Stimulated activated CD4-positive, alpha-beta T cell treated with anti-CD3 and anti-CD28 coated beads, Interleukin-1b, Interleukin-23, amount 100 ng/mL, for 24 hours (primary cell): ENCODE results near the gene ALK.

Experiments used
- DNase-seq, 4 experiments: peaks; one replicate each; pipeline ENCODE4 v3.0.0-alpha.2; 2020; ENCODE audit warnings: low read depth in 4 of 4, low spot score in 1 of 4

Gene ALK

DNA sequence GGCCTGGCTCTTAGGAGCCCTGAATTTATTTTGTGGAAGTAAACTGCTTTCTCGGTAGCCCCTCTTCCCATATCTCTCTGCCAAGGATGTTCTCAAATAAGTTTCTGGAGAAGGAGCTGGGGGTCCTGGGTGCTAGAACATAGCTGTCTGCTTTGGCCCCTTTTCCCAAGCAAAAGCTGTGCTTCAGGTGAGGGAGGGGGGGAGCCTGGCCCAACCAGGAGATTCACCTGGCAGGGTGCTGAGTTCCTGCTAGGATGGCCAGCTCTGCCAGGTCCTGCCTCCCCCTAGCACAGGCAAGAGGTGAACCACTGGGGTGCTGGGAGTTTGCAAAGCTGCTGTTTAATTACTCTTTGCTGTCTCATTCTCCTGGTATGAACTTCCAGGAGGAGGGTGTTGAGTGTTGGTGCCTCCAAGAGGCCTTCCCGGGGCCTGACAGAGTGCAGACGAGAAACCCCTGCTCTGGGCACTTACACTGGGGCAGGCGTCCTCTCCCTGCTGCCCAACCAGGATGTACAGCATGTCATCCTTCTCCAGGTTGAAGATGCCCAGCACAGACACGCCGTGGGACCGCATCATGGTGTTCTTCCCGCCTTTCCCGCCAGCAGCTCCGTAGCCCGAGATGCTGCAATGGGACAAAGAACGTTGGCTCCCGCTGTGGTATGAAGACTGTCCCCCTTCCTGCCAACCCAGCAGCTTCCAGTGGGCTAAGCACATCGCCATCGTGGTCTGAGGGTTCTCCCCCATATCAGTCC is 682.0 kb downstream of the ALK start:
- DNase-seq, result no peak

DNA sequence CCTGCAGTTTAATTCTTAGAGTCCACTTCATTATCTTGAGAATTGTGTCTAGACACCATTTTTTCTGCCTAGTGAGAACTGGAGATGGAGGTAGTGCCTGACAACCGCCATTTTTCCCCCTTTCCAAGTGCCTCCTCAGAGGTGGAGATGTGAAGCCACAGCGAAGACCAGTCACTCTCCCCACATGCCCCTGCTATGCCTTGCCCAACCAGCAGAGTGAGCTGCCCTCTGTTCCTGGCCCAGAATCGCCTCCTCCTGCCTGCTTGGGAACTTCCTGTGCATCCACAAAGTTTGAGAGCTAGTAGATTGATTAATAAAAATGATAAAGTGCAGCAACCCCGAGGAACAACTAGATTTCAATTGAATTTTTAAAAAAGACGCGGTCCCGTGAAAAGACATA is 682.9 kb downstream of the ALK start:
- no peak for DNase-seq

DNA sequence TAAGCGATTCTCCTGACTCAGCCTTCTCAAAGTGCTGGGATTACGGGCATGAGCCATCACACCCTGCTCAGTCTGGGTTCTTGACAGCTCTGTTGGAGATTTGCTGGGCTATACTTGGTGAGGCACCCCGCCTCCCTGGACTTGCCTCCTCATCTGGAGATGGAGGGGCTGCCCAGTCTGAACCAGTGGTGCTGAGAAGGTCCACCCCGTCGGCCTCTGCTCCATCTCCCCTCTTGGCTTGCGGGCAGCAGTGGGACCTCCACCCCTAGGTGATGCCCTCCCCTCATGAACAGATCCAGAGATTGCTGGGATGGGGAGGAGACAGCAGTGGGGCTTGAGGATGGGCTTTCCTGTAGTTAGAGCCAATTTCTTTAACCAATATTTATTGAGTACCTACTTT is 685.3 kb downstream of the ALK start:
- DNase-seq, result no peak

- DNase-seq, result no peak
Measured at GRCh38 chr2:29235411-29235810, 686.0 kb downstream of the ALK start.

GRCh38 chr2:29233428-29233827 is 688.0 kb downstream of the ALK start:
- no peak for DNase-seq

DNA sequence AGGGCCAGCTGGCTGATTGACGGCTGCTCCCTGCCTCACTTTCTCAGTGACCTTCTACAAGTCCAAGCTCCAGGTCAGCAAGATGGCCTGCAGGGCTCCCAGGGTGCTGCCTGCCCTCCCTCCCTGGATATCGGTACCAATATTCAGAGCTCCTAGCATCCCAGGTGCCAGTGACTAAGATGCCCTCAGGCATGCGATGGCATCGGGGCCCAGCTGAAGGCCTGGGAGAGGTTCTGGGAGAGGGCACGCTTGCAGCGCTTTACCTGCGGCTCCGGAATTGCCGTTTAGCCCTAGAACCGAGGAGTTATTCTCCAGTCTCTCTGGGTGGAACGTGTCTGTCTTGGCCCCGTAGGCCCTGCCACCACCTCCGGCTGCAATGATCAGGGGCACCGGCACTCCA is 689.3 kb downstream of the ALK start:
- no peak for DNase-seq

DNA sequence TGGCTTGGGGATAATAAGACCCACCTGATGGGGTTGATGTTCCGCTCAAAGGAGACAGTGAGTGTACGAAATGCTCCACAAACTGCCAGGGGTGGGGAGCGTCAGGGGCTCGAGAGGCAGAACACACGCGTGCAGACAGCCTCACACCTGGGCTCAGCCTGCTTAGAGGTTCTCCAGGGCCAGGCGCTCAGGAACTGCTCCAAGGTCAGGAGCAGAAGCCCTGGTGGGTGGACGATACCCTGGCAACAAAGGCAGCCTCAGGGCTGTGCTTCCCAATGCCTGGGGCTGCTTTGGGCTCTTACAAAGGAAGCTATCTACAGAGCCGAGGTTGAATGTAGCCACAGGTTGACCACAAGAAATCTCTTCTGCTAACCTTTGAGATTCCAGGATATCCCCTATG is 691.7 kb downstream of the ALK start:
- no peak for DNase-seq

GRCh38 chr2:29228947-29229346 is 692.4 kb downstream of the ALK start:
- DNase-seq, result no peak

DNA sequence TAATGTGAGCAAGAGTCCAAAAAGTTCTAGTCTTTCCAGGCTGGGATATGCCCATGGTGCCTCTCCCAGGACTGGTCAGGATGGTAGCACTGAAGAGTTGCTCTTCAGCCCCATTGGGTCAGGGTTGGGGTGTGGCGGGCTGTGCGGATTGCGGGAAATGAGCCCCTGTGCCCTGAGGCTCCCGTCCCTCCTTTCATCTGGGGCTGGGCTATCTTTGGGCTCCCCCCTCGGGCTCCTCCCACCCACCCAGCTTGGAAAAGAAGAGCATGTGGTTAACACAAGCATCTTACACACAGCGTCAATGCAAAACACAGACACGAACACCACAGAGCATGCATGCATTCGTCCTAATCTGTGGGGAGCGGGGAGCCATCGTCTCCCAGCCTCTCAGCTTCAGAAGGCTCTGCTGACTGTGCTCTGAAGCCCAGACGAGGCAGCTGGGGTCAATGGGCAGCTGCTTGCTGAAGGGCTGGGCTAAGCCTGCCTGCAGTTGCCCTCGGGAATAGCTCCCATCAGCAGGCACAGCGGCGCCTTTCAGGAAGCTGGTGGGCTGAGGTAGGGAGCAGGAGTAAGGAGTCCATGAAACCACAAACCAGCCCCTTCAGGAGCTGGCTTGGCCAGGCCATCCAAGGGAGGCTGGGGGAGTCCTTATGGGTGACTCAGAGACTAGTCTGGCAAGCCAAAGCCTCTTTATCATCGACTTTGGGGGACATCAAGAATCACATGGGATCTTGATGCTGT is 693.3 kb downstream of the ALK start:
- no peak for DNase-seq

GRCh38 chr2:29226808-29227207 is 694.6 kb downstream of the ALK start:
- DNase-seq, result no peak

- no peak for DNase-seq
Measured at GRCh38 chr2:29226375-29226774, 695.0 kb downstream of the ALK start.

- no peak for DNase-seq
Measured at GRCh38 chr2:29225814-29226213, 695.6 kb downstream of the ALK start.

DNA sequence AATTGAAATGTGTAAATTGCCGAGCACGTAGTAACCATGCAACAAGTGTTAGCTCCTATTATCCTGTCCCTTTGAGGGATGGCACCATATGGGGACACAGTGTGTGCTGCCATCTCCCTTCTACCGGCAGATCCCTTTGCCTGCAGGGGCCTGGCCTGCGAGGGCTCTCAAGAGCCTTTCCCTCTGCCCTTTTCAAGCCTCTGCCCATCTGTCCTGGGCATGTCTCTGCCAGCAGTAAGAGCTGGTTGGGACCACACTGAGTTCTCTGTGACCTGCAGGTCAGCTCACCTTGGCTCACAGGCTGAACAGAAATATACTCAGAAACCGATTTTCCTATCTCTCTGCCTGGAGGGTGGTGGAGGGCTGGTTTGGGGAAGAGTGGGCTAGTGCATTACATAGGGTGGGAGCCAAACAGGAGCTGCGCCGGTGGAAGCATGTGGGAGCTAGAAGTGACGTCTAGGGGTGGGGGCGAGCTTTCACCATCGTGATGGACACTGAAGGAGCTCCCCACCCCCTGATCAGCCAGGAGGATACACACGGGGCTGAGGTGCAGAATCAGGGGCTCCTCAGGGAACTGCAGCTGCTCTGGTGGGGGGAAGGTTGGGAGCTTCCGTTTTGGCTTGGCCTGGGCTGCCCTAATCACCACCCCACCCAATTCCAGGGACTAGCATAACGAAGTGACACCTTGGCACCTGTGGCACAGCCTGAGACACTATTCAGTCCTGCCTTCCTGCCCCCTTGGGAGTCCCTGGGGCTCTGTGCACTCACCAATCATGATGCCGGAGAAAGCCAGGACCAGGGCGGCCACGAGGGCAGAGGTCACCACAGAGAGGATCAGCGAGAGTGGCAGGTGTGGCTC is 696.5 kb downstream of the ALK start:
- DNase-seq, result no peak

GRCh38 chr2:29223851-29224692 is 697.3 kb downstream of the ALK start:
- DNase-seq, result no peak

GRCh38 chr2:29223257-29223656 is 698.1 kb downstream of the ALK start:
- DNase-seq, result no peak

DNA sequence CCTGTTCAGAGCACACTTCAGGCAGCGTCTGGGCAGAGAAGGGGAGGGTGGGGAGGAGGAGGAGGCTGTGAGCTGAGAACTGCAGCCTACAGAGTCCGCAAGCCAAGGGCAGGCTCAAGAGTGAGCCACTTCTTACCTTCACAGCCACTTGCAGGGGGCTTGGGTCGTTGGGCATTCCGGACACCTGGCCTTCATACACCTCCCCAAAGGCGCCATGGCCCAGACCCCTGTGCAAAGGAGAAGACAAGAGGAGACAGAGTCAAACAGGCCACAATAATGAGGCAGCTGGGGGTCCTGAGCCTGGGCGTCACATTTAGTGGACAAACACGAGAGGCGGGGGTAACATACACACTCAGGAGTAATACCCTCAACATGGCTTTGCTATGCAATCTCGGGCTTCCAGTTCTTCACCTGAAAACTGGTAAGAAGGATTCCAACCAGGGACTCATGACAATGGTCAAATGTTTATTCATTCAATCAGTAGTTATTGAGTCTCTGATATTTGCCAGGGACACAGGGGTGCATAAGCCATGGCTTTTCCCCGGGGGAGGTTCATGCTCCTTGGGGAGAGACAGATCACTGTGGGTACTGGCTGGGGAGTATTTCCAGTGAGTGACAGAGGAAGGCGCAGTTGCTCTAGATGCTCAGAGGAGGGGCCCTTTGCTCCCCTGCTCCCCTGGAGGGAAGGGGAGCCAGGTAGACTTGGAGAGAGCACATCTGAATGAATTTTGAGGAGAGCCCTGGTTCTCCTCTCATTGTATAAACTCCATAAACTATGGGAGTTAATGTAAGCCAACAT is 698.8 kb downstream of the ALK start:
- DNase-seq, result no peak

- no peak for DNase-seq
Measured at GRCh38 chr2:29220506-29221270, 700.7 kb downstream of the ALK start.

DNA sequence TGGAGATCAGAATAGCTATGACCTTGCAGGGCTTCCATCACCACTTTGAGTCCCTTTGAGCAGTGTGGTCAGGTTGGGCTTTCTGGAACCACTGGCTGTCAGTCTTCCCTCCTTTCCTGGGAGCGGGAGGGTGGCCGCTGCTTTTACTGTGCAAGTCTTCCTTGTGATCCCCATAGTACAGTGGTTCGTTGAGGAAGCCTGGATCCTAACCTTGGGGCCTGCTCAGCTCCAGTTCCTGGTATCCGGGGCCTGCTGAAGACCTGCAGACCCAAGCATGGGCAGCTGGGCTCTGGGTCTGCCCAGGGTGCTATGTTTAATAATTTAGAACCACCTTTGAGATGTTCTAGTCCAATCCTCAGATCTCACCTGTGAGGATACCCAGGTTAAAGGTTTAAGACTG is 702.0 kb downstream of the ALK start:
- DNase-seq, result no peak

DNA sequence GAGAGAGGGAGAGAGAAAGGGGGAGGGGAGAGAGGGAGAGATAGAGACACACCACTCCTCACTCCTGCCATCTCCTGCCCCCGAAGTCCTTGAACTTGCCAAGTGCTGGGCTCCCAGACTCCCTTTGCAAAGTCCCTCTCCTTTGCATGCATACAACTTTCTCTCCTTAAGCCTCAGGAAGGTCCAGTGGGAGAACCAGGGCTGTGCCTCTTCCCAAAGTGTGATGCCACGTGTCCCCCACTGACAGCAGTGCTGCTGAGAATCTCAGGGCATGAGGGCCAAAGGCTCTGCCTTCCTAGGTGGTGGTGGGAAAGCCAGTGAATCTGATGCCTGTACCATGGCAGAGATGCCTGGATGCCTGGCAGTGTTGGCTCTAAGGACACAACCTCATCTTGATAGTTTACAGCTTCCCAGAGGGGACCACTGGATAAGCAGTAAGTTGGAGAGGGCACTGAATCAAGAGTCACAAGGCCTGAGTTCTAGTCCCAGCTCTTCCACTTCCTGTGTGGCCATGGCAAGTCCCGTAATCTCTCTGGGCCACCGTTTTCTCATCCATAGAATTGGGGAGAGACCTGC is 702.7 kb downstream of the ALK start:
- no peak for DNase-seq
